WTC11 (cell line): Measurements from ENCODE around the gene NR1D1. TPM values are rescaled to one million over a fixed set of nuclear protein-coding genes. Genes with fewer than 3 reads are reported as not detected.

Experiments
- ATAC-seq: fragments of 200-7000 bp; cut with Tn5 transposase; 2 replicates; pipeline ENCODE4 v1.10.0; 2021; ENCODE audit warnings: mild to moderate bottlenecking, moderate library complexity
- CTCF ChIA-PET: fragments of 300-600 bp; sonication (Branson Sonifier 250); formaldehyde crosslinking; loops from one replicate; lab custom pipeline; 2021; ENCODE audit warnings: antibody characterized with exemption; lab: Charles Lee
- POLR2A ChIA-PET: fragments of 350-600 bp; sonication (Branson Sonifier 250); formaldehyde crosslinking; loops from one replicate; lab custom pipeline; 2021; ENCODE audit warnings: antibody characterized with exemption; lab: Charles Lee
- DNase-seq: peaks from one replicate; pipeline ENCODE4 v3.0.0; 2021; ENCODE audit warnings: low spot score
- H3K27ac Mint-ChIP-seq: 2 replicates; pipeline ENCODE4 v1.8.0; 2021; ENCODE audit warnings: mixed read lengths
- H3K27me3 Mint-ChIP-seq: 2 replicates; pipeline ENCODE4 v1.8.0; 2021; ENCODE audit warnings: low read depth, mild to moderate bottlenecking, moderate library complexity, mixed read lengths
- H3K36me3 Mint-ChIP-seq: 2 replicates; pipeline ENCODE4 v1.8.0; 2021; ENCODE audit warnings: mixed read lengths
- H3K4me1 Mint-ChIP-seq: 2 replicates; pipeline ENCODE4 v1.8.0; 2022; ENCODE audit warnings: mixed read lengths
- H3K4me3 Mint-ChIP-seq: 2 replicates; pipeline ENCODE4 v1.8.0; 2021; ENCODE audit warnings: mild to moderate bottlenecking, moderate library complexity, mixed read lengths
- H3K9me3 Mint-ChIP-seq: 2 replicates; pipeline ENCODE4 v1.8.0; 2021; ENCODE audit warnings: mixed read lengths
- ATF2 ChIP-seq: sonication (generic); formaldehyde crosslinking; IDR thresholded peaks from 2 replicates; pipeline ENCODE4 v1.8.1; 2022; ENCODE audit warnings: low read depth, missing genetic modification reagents, borderline replicate concordance
- ATF3 ChIP-seq: sonication (generic); formaldehyde crosslinking; conservative IDR thresholded peaks from 2 replicates; pipeline ENCODE4 v1.8.1; 2022; ENCODE audit warnings: mild to moderate bottlenecking, missing genetic modification reagents
- CTCF ChIP-seq: fragments of 200-600 bp; IDR thresholded peaks from 2 replicates; pipeline ENCODE4 v1.8.0; 2022; ENCODE audit warnings: antibody characterized with exemption
- E2F4 ChIP-seq: sonication (generic); formaldehyde crosslinking; IDR thresholded peaks from 2 replicates; pipeline ENCODE4 v1.8.1; 2022; ENCODE audit warnings: low read depth, mild to moderate bottlenecking, moderate library complexity, missing genetic modification reagents, borderline replicate concordance
- EMX1 ChIP-seq: fragments of 250-450 bp; sonication (Bioruptor Pico); IDR thresholded peaks from 2 replicates; pipeline ENCODE4 v1.8.0; 2021; ENCODE audit warnings: mild to moderate bottlenecking
- ESRRA ChIP-seq: sonication (generic); formaldehyde crosslinking; IDR thresholded peaks from 2 replicates; pipeline ENCODE4 v1.8.1; 2022; ENCODE audit warnings: mild to moderate bottlenecking, missing genetic modification reagents, borderline replicate concordance
- FOXJ3 ChIP-seq: sonication (generic); formaldehyde crosslinking; IDR thresholded peaks from 2 replicates; pipeline ENCODE4 v1.9.0; 2021; ENCODE audit warnings: missing genetic modification reagents, mild to moderate bottlenecking, borderline replicate concordance
- GRHL2 ChIP-seq: fragments of 250-450 bp; sonication (Bioruptor Pico); IDR thresholded peaks from 2 replicates; pipeline ENCODE4 v1.8.0; 2022; ENCODE audit warnings: mild to moderate bottlenecking, moderate library complexity; ENCODE audit not compliant: insufficient replicate concordance, severe bottlenecking
- IRF1 ChIP-seq: sonication (generic); formaldehyde crosslinking; IDR thresholded peaks from 2 replicates; pipeline ENCODE4 v1.8.0; 2023; ENCODE audit warnings: missing genetic modification reagents
- KAT7 ChIP-seq: sonication (generic); formaldehyde crosslinking; IDR thresholded peaks from 2 replicates; pipeline ENCODE4 v1.8.1; 2023; ENCODE audit warnings: missing genetic modification reagents, mild to moderate bottlenecking, borderline replicate concordance
- MLX ChIP-seq: sonication (generic); formaldehyde crosslinking; IDR thresholded peaks from 2 replicates; pipeline ENCODE4 v1.8.1; 2023; ENCODE audit warnings: mild to moderate bottlenecking, missing genetic modification reagents, moderate library complexity
- NR1H2 ChIP-seq: sonication (generic); formaldehyde crosslinking; IDR thresholded peaks from 2 replicates; pipeline ENCODE4 v1.9.0; 2021; ENCODE audit warnings: mild to moderate bottlenecking, moderate library complexity, missing genetic modification reagents
- SMAD3 ChIP-seq: sonication (generic); formaldehyde crosslinking; IDR thresholded peaks from 2 replicates; pipeline ENCODE4 v1.8.0; 2022; ENCODE audit warnings: missing genetic modification reagents, mild to moderate bottlenecking, borderline replicate concordance
- ZBTB43 ChIP-seq: sonication (generic); formaldehyde crosslinking; IDR thresholded peaks from 2 replicates; pipeline ENCODE4 v1.8.1; 2023; ENCODE audit warnings: mild to moderate bottlenecking, missing genetic modification reagents
- ZNF121 ChIP-seq: sonication (generic); formaldehyde crosslinking; IDR thresholded peaks from 2 replicates; pipeline ENCODE4 v1.8.0; 2023; ENCODE audit warnings: missing genetic modification reagents
- ZNF138 ChIP-seq: sonication (generic); formaldehyde crosslinking; conservative IDR thresholded peaks from 2 replicates; pipeline ENCODE4 v1.8.1; 2022; ENCODE audit warnings: mild to moderate bottlenecking, moderate library complexity, missing genetic modification reagents
- ZNF219 ChIP-seq: sonication (generic); formaldehyde crosslinking; IDR thresholded peaks from 2 replicates; pipeline ENCODE4 v1.8.0; 2023; ENCODE audit warnings: missing genetic modification reagents, mild to moderate bottlenecking, borderline replicate concordance
- ZNF317 ChIP-seq: sonication (generic); formaldehyde crosslinking; IDR thresholded peaks from 2 replicates; pipeline ENCODE4 v1.8.1; 2023; ENCODE audit warnings: low read depth, mild to moderate bottlenecking, moderate library complexity, missing genetic modification reagents, borderline replicate concordance
- ZNF512 ChIP-seq: sonication (generic); formaldehyde crosslinking; IDR thresholded peaks from 2 replicates; pipeline ENCODE4 v1.8.1; 2022; ENCODE audit warnings: missing genetic modification reagents, borderline replicate concordance
- total RNA-seq: library from RNA; stranded (reverse); gene quantifications from 3 replicates; pipeline ENCODE4 v1.2.3, GENCODE V29; 2021

NR1D1 gene
- total RNA-seq, 1 experiment from 2014 or later, result 5.6 TPM

GRCh38 chr17:40135817-40136216 is 35.4 kb upstream of the NR1D1 start:
- POLR2A ChIA-PET, result no interaction called here
- CTCF ChIA-PET, result no interaction called here

GRCh38 chr17:40134184-40134583 is 33.8 kb upstream of the NR1D1 start:
- POLR2A ChIA-PET, result no interaction called here
- Mint-ChIP-seq H3K27ac (no peak overlapping the region), H3K27me3 (no peaks in the 10 kb centered on the region), H3K9me3 (no peaks in the 10 kb centered on the region), H3K36me3 (peaks cover 73% of the 10 kb centered on the region), H3K4me3 (no peak overlapping the region), H3K4me1 (peaks cover under 1% of the 10 kb centered on the region; the same call in 1 of the 2 replicates)
- DNase-seq, result no peak
- no peak for ATAC-seq
- CTCF ChIA-PET, result interaction anchor here (0.7 to 1.8 kb wide), 2 partner anchors 99 to 121 kb away, joined by 3 read pairs; no protein-coding TSS in a partner anchor
- TF ChIP-seq ZBTB43 (CRISPR knock-in tag), result no peak
- no peak for TF ChIP-seq ZNF317 (CRISPR knock-in tag)
- TF ChIP-seq FOXJ3 (CRISPR knock-in tag), result no peak
- no peak for TF ChIP-seq MLX (CRISPR knock-in tag)
- no peak for TF ChIP-seq ATF2 (CRISPR knock-in tag)
- TF ChIP-seq ATF3, result no peak
- no peak for TF ChIP-seq SMAD3
- no peak for TF ChIP-seq KAT7
- TF ChIP-seq NR1H2, result no peak
- TF ChIP-seq ESRRA (CRISPR knock-in tag), result no peak
- TF ChIP-seq ZNF219 (CRISPR knock-in tag), result no peak
- TF ChIP-seq GRHL2 (CRISPR knock-in tag), result no peak

More at GRCh38 chr17:40135817-40136216, 35.4 kb upstream of the NR1D1 start:
- no peaks in the 10 kb centered on the region for H3K9me3 Mint-ChIP-seq
- H3K27me3 Mint-ChIP-seq, result no peaks in the 10 kb centered on the region
- H3K27ac Mint-ChIP-seq, result peak overlapping the region; percentile 35; the same call in 1 of the 2 replicates
- H3K36me3 Mint-ChIP-seq, result peaks cover 57% of the 10 kb centered on the region
- TF ChIP-seq IRF1 (no peak), EMX1 (CRISPR knock-in tag) (no peak), ZNF121 (CRISPR knock-in tag) (no peak), ZNF512 (CRISPR knock-in tag) (no peak), ZNF138 (CRISPR knock-in tag) (no peak), CTCF (no peak), ZNF219 (CRISPR knock-in tag) (no peak), FOXJ3 (CRISPR knock-in tag) (no peak), E2F4 (CRISPR knock-in tag) (no peak), ESRRA (CRISPR knock-in tag) (no peak)
- TF ChIP-seq, all 79 proteins: peak for 0
- DNase-seq, result no peak
- H3K4me3 Mint-ChIP-seq, result no peak overlapping the region
- H3K4me1 Mint-ChIP-seq, result peaks cover 6% of the 10 kb centered on the region
- ATAC-seq, result no peak
